Adrenal gland (tissue), 12 donors: ENCODE data around the gene WDR1. TPM values are rescaled to one million over a fixed set of nuclear protein-coding genes. Genes with fewer than 3 reads are reported as not detected.

ENCODE experiments used
- DNase-seq, 7 donors: peaks; one replicate each; pipeline ENCODE4 v3.0.0-alpha.2; 2019 to 2020
- H3K27ac ChIP-seq, 5 donors: fragments of 200-600 bp; sonication (generic) in 4 of 5; 1 replicate in 3 of 5; 2 replicates in 2 of 5; pipeline versions ENCODE4 v1.5.1 to v1.8.0; 2016 to 2020; ENCODE audit warnings: mild to moderate bottlenecking in 1 of 5
- H3K27me3 ChIP-seq: fragments of 200-600 bp; 2 replicates; pipeline ENCODE4 v1.8.0; 2021
- H3K36me3 ChIP-seq, 2 donors: fragments of 200-600 bp; replicated peaks in 1 of 2; 1 replicate in 1 of 2; 2 replicates in 1 of 2; pipeline versions ENCODE4 v1.5.1 to v1.8.0; 2018 to 2022
- H3K4me1 ChIP-seq, 2 donors: fragments of 200-600 bp; replicated peaks in 1 of 2; 1 replicate in 1 of 2; 2 replicates in 1 of 2; pipeline versions ENCODE4 v1.5.1 to v1.8.0; 2018 to 2021
- H3K4me3 ChIP-seq, 4 donors: fragments of 200-600 bp; sonication (generic) in 3 of 4; one replicate each; pipeline ENCODE4 v1.5.1; 2016 to 2018
- H3K9me3 ChIP-seq, 3 donors: fragments of 200-600 bp; sonication (generic) in 1 of 3; replicated peaks in 1 of 3; 1 replicate in 2 of 3; 2 replicates in 1 of 3; pipeline versions ENCODE4 v1.5.1 to v1.8.0; 2016 to 2021
- POLR2A ChIP-seq, 2 donors: fragments of 450-650 bp; IDR thresholded peaks; one replicate each; pipeline ENCODE4 v1.6.1; 2017; ENCODE audit warnings: antibody characterized with exemption in 2 of 2, mild to moderate bottlenecking in 2 of 2, moderate library complexity in 1 of 2
- WGBS, 4 donors: extraction: QIAGEN DNeasy Blood & Tissue Kit in 2 of 4; methylation state at CpG; one replicate each; pipeline versions ENCODE4 v1.1.5 to v1.1.7; 2013 to 2017; 5-methylcytosine and 5-hydroxymethylcytosine counted together
- intact Hi-C, 2 donors: fragments of 100-400 bp; cut with DNase I; formaldehyde crosslinking; loops; one replicate each; pipeline versions ENCODE4 v1.14.1 to v1.15.0; 2022 to 2023
- polyA plus RNA-seq, 3 donors: library from polyadenylated mRNA; stranded (reverse); fragments of 200-250 nt in 2 of 3; fragments of 350-450 nt in 1 of 3; fragmentation: Illumina TruSeq in 1 of 3; extraction: RNeasy Lipid Tissue Mini Kit (QIAGEN cat#74804) in 1 of 3; gene quantifications; one replicate each; pipeline ENCODE4 v1.2.3, GENCODE V29; 2013 to 2014
- total RNA-seq, 9 donors: library from RNA; depleted of rRNA in 4 of 9; stranded (reverse); fragments of >200 nt in 4 of 9; fragments of 120-200 nt in 1 of 9; fragmentation: NEBNext Ultra II Directional in 1 of 9; extraction: Animal tissue kit (Norgen Biotek cat#: 25700) in 1 of 9; gene quantifications; one replicate each; pipeline versions ENCODE4 v1.1.0 to v1.2.4, GENCODE V29; 2013 to 2023
- TF ChIP-seq, protein P1 (sequence below), 6 experiments: fragments of 450-650 bp in 4 of 6; fragments of 200-600 bp in 2 of 6; sonication (generic) in 1 of 6; IDR thresholded peaks; 1 replicate in 5 of 6; 2 replicates in 1 of 6; pipeline versions ENCODE4 v1.5.1 to v1.8.0; 2016 to 2021; ENCODE audit warnings: antibody characterized with exemption in 6 of 6, mild to moderate bottlenecking in 2 of 6, moderate library complexity in 1 of 6
- donor health status: healthy with polysubstance abuse.
- donor health status: Bipolar disorder and iron deficiency.
- donor health status: DM: yes; HTN: yes; CAD: no.
- donor health status: DM: no; HTN: no; CAD: no.
- donor health status: DM: no; HTN: no; CAD: no.
- donor health status: DM: yes; HTN: yes; CAD: no.

Gene WDR1
- total and polyA plus RNA-seq, 12 donors = 66.5 to 228 (median 143) TPM

DNA sequence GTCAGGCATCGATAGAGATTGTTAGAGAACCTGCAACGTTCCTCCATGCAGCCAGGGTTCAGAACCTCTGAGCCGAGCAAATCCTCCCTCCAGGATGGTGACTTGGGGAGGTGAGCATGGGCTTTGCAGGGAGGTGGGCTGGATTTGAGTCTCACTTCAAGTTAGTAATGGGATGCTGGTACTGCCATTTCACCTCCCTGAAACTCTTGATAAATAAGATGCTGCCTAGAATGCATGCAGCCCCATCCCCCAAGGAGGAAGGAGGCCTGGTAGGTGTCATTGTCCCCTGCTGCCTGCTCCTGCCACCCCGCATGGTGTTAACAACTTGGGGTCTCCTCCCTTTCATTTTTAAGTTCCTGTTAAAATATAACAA lies 59.6 kb downstream of the WDR1 start:
- intact Hi-C loops = no loop called here
- Histone ChIP-seq H3K4me1 (no peaks in the 10 kb centered on the region), H3K27me3 (no peaks in the 10 kb centered on the region), H3K36me3 (no peaks in the 10 kb centered on the region), H3K27ac (no peak overlapping the region), H3K4me3 (no peak overlapping the region), H3K9me3 (no peaks in the 10 kb centered on the region)
- WGBS, 4 donors = 71 to 77% (median 76%) methylated on average over 4 of the region's 4 CpGs
- TF ChIP-seq, protein P1, sequence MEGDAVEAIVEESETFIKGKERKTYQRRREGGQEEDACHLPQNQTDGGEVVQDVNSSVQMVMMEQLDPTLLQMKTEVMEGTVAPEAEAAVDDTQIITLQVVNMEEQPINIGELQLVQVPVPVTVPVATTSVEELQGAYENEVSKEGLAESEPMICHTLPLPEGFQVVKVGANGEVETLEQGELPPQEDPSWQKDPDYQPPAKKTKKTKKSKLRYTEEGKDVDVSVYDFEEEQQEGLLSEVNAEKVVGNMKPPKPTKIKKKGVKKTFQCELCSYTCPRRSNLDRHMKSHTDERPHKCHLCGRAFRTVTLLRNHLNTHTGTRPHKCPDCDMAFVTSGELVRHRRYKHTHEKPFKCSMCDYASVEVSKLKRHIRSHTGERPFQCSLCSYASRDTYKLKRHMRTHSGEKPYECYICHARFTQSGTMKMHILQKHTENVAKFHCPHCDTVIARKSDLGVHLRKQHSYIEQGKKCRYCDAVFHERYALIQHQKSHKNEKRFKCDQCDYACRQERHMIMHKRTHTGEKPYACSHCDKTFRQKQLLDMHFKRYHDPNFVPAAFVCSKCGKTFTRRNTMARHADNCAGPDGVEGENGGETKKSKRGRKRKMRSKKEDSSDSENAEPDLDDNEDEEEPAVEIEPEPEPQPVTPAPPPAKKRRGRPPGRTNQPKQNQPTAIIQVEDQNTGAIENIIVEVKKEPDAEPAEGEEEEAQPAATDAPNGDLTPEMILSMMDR (IDR thresholded peaks at IDR 0.05) = no peak
- TF ChIP-seq POLR2A (IDR thresholded peaks at IDR 0.05) = no peak
- DNase-seq = no peak

DNA sequence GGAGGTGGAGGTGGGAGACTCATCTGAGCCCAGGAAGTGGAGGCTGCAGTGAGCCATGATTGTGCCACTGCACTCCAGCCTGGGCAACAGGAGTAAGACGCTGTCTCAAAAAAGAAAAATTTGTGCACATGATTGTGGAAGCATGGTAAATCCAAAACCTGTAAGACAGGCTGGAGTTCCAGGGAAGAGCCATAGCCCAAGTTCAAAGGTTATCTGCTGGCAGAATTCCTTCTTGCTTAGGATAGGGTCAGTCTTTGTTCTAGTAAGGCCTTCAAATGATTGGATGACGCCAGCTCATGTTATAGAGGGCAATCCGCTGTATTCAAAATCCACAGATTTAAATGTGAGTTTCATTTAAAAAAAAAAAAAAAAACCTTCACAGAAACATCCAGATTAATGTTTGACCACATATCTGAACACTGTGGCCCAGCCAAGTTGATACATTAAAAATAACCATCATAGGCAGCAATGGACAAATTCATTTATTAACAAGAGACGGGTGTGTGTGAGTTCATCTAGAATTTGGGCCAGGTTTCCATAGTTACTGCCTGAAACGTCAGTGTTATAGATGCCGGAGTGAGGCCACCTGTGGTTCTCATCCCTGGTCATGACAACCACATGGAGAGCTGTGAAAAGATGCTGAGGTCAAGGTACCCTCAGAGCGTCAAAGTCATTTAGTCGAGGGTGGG lies 60.1 kb downstream of the WDR1 start:
- no peaks in the 10 kb centered on the region for H3K9me3 ChIP-seq
- no peaks in the 10 kb centered on the region for H3K27me3 ChIP-seq
- WGBS, 4 donors = 79 to 84% (median 80%) methylated on average over 8 of the region's 8 CpGs
- no peak for TF ChIP-seq POLR2A (IDR thresholded peaks at IDR 0.05)
- TF ChIP-seq, protein P1 (IDR thresholded peaks at IDR 0.05) = no peak
- no peaks in the 10 kb centered on the region for H3K4me1 ChIP-seq
- no peak for DNase-seq
- intact Hi-C loops = no loop called here
- H3K36me3 ChIP-seq = no peaks in the 10 kb centered on the region
- no peak overlapping the region for H3K4me3 ChIP-seq
- H3K27ac ChIP-seq = no peak overlapping the region

DNA sequence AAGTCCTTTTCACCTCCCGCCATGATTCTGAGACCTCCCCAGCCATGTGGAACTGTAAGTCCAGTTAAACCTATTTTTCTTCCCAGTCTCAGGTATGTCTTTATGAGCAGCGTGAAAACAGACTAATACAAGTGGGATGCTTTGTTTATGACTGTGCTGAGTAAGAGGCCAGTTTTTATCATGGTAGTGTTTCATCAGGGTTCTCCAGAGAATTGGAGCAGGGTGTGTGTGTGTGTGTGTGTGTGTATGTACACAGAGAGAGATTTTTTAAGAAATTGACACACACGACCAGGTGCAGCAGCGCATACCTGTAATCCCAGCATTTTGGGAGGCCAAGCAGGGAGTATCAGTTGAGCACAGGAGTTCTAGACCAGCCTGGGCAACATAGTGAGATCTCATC lies 60.7 kb downstream of the WDR1 start:
- Histone ChIP-seq H3K4me1 (no peaks in the 10 kb centered on the region), H3K27ac (no peak overlapping the region), H3K27me3 (no peaks in the 10 kb centered on the region), H3K36me3 (no peaks in the 10 kb centered on the region), H3K4me3 (no peak overlapping the region), H3K9me3 (no peaks in the 10 kb centered on the region)
- intact Hi-C loops = no loop called here
- TF ChIP-seq, protein P1 (IDR thresholded peaks at IDR 0.05) = no peak
- DNase-seq = no peak
- 90 to 91% (median 90%) methylated on average over 4 of the region's 4 CpGs for WGBS, 4 donors

DNA sequence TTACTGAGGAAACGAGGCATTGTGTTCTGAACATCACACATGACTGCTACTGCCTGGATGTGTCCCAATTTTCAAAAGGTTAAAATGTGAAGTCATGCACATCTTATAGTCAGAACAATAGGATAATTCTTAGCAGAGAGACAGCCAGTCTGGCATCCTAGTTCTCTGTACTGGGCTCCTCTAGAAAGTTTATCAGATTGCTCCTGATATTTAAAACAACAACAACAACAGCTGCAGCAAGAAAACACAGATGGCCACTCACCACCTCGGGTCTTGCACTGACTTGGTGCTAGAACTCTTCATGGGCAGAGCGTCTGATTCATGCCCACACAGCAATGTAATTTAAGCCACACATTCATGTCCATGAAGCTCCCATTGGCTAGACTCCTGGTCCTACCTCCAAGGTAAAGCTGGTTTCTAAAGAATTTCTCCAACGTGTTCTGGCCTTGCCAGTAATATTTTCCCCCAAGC lies 62.0 kb downstream of the WDR1 start:
- peak overlapping the region in 2 of 5 donors; percentile 13 to 31 for H3K27ac ChIP-seq

More for the DNA sequence above, 62.0 kb downstream of the WDR1 start:
- WGBS, 4 donors = 59 to 68% (median 61%) methylated on average over 4 of the region's 4 CpGs
- TF ChIP-seq, protein P1 (IDR thresholded peaks at IDR 0.05) = no peak
- TF ChIP-seq POLR2A (IDR thresholded peaks at IDR 0.05) = no peak
- DNase-seq = no peak
- Histone ChIP-seq H3K4me1 (no peaks in the 10 kb centered on the region), H3K9me3 (no peaks in the 10 kb centered on the region), H3K36me3 (no peaks in the 10 kb centered on the region), H3K27me3 (no peaks in the 10 kb centered on the region), H3K4me3 (no peak overlapping the region)
- intact Hi-C loops = no loop called here
